Endodermal cell (in vitro differentiated cells): Measurements from ENCODE around the gene DNAJA4. TPM values are rescaled to one million over a fixed set of nuclear protein-coding genes. Genes with fewer than 3 reads are reported as not detected.
A peak's percentile ranks its signal among the peaks of the same experiment; 100 is the strongest.

Source experiments
- DNase-seq: peaks from one replicate; pipeline ENCODE4 v3.0.0-alpha.2; 2017
- H3K27ac ChIP-seq: 2 replicates; pipeline ENCODE4 v1.5.1; 2013; ENCODE audit warnings: mild to moderate bottlenecking, low read depth, low read length, moderate library complexity
- H3K27me3 ChIP-seq: 2 replicates; pipeline ENCODE4 v1.6.1; 2013; ENCODE audit warnings: mild to moderate bottlenecking, low read length, moderate library complexity; ENCODE audit not compliant: insufficient read depth, control insufficient read depth, poor library complexity, severe bottlenecking
- H3K36me3 ChIP-seq: 2 replicates; pipeline ENCODE4 v1.7.0; 2013; ENCODE audit warnings: mild to moderate bottlenecking, low read length, moderate library complexity; ENCODE audit not compliant: control insufficient read depth, insufficient read depth
- H3K4me1 ChIP-seq: one replicate; pipeline ENCODE4 v1.7.0; 2013; ENCODE audit warnings: low read length; ENCODE audit not compliant: control insufficient read depth, insufficient read depth
- H3K4me3 ChIP-seq: 2 replicates; pipeline ENCODE4 v1.5.1; 2013; ENCODE audit warnings: mild to moderate bottlenecking, low read length, moderate library complexity
- H3K9ac ChIP-seq: 2 replicates; pipeline ENCODE4 v1.6.1; 2013; ENCODE audit warnings: mild to moderate bottlenecking, low read length, moderate library complexity; ENCODE audit not compliant: poor library complexity, severe bottlenecking; ENCODE audit errors: extremely low read depth
- H3K9me3 ChIP-seq: 2 replicates; pipeline ENCODE4 v1.6.1; 2013; ENCODE audit warnings: mild to moderate bottlenecking, low read length, moderate library complexity; ENCODE audit not compliant: control insufficient read depth
- H3K27ac Mint-ChIP-seq: 2 replicates; pipeline ENCODE4 v1.8.0; 2020; ENCODE audit warnings: mixed read lengths
- H3K27me3 Mint-ChIP-seq: 2 replicates; pipeline ENCODE4 v1.8.0; 2021; ENCODE audit warnings: mild to moderate bottlenecking, mixed read lengths; ENCODE audit not compliant: insufficient read depth
- H3K36me3 Mint-ChIP-seq: 2 replicates; pipeline ENCODE4 v1.8.0; 2020; ENCODE audit warnings: low read depth, mixed read lengths
- H3K4me1 Mint-ChIP-seq: 2 replicates; pipeline ENCODE4 v1.8.0; 2020; ENCODE audit warnings: mixed read lengths
- H3K4me3 Mint-ChIP-seq: 2 replicates; pipeline ENCODE4 v1.8.0; 2020; ENCODE audit warnings: mild to moderate bottlenecking, moderate library complexity, mixed read lengths
- H3K9me3 Mint-ChIP-seq: 2 replicates; pipeline ENCODE4 v1.8.0; 2020; ENCODE audit warnings: mild to moderate bottlenecking, mixed read lengths
- CTCF ChIP-seq: fragments of 200-600 bp; sonication (generic); conservative IDR thresholded peaks from 2 replicates; pipeline ENCODE4 v1.5.0; 2021; ENCODE audit warnings: antibody characterized with exemption, mild to moderate bottlenecking
- whole genome bisulfite sequencing, 2 experiments: methylation state at CpG; one replicate each; pipeline versions ENCODE4 v1.1.5 to v1.1.7; 2013; ENCODE audit warnings: missing lambda C conversion rate in 2 of 2, mixed read lengths in 1 of 2; ENCODE audit not compliant: insufficient coverage in 1 of 2, insufficient read length in 1 of 2; 5-methylcytosine and 5-hydroxymethylcytosine counted together
- total RNA-seq, 2 donors: library from RNA; stranded (reverse); fragmentation: NEBNext Ultra II Directional in 1 of 2; extraction: Animal tissue kit (Norgen Biotek cat#: 25700) in 1 of 2; gene quantifications; 2 replicates in 1 of 2; 3 replicates in 1 of 2; pipeline ENCODE4 v1.2.1, GENCODE V29; 2021

DNAJA4 gene
- total RNA-seq, 2 donors from 2014 or later, result 4.9 to 18.5 TPM

GRCh38 chr15:78263351-78263781 lies 996 bp upstream of the DNAJA4 start:
- 88 to 92% methylated on average over 6 to 7 of the region's 7 CpGs for WGBS, 2 experiments
- peaks cover 12% of the 10 kb centered on the region for H3K27me3 ChIP-seq
- no peaks in the 10 kb centered on the region for H3K4me1 ChIP-seq
- Mint-ChIP-seq H3K36me3 (no peaks in the 10 kb centered on the region), H3K4me3 (peak overlapping the region; percentile 57), H3K27me3 (peaks cover 4% of the 10 kb centered on the region), H3K27ac (no peak overlapping the region), H3K4me1 (peaks cover 3% of the 10 kb centered on the region), H3K9me3 (no peaks in the 10 kb centered on the region)
- no peaks in the 10 kb centered on the region for H3K9me3 ChIP-seq
- no peak overlapping the region for H3K4me3 ChIP-seq
- no peak overlapping the region for H3K27ac ChIP-seq
- TF ChIP-seq CTCF, result peak; percentile 30
- no peak for DNase-seq
- H3K9ac ChIP-seq, result no peak overlapping the region
- H3K36me3 ChIP-seq, result no peaks in the 10 kb centered on the region

GRCh38 chr15:78263907-78264303 lies 457 bp upstream of the DNAJA4 start:
- H3K9ac ChIP-seq, result no peak overlapping the region
- DNase-seq, result no peak

GRCh38 chr15:78265137-78265460 lies 737 bp downstream of the DNAJA4 start:
- H3K9ac ChIP-seq, result no peak overlapping the region
- no peaks in the 10 kb centered on the region for H3K4me1 ChIP-seq
- H3K36me3 ChIP-seq, result no peaks in the 10 kb centered on the region
- H3K4me3 ChIP-seq, result no peak overlapping the region
- DNase-seq, result no peak
- no peaks in the 10 kb centered on the region for H3K9me3 ChIP-seq
- Mint-ChIP-seq H3K4me1 (peaks cover 3% of the 10 kb centered on the region), H3K27ac (no peak overlapping the region), H3K4me3 (peak overlapping the region; percentile 57), H3K9me3 (no peaks in the 10 kb centered on the region), H3K27me3 (peaks cover 4% of the 10 kb centered on the region), H3K36me3 (no peaks in the 10 kb centered on the region)
- H3K27ac ChIP-seq, result no peak overlapping the region
- TF ChIP-seq CTCF, result no peak
- H3K27me3 ChIP-seq, result peaks cover 12% of the 10 kb centered on the region
- WGBS, 2 experiments, result 83% methylated on average over 6 to 12 of the region's 12 CpGs

More at GRCh38 chr15:78263907-78264303, 457 bp upstream of the DNAJA4 start:
- peak overlapping the region; percentile 57 for H3K4me3 Mint-ChIP-seq
- H3K4me1 Mint-ChIP-seq, result peaks cover 3% of the 10 kb centered on the region
- Histone ChIP-seq H3K36me3 (no peaks in the 10 kb centered on the region), H3K4me1 (no peaks in the 10 kb centered on the region), H3K9me3 (no peaks in the 10 kb centered on the region), H3K4me3 (no peak overlapping the region), H3K27me3 (peaks cover 12% of the 10 kb centered on the region), H3K27ac (no peak overlapping the region)
- no peak for TF ChIP-seq CTCF
- no peaks in the 10 kb centered on the region for H3K36me3 Mint-ChIP-seq
- peaks cover 4% of the 10 kb centered on the region for H3K27me3 Mint-ChIP-seq
- 92 to 97% methylated on average over 7 to 23 of the region's 23 CpGs for WGBS, 2 experiments
- H3K27ac Mint-ChIP-seq, result no peak overlapping the region
- H3K9me3 Mint-ChIP-seq, result no peaks in the 10 kb centered on the region
